Loucy (cell line): ENCODE measurements around the gene ARL13A.

Experiments used
- H2AFZ ChIP-seq: fragments of 200-600 bp; sonication (generic); 2 replicates; pipeline ENCODE4 v1.6.0; 2016; ENCODE audit warnings: antibody characterized with exemption, mild to moderate bottlenecking, low read length, moderate library complexity
- H3F3A ChIP-seq: fragments of 200-600 bp; 2 replicates; pipeline ENCODE4 v1.6.0; 2016; ENCODE audit warnings: antibody characterized with exemption, low read depth, mild to moderate bottlenecking
- H3K27me3 ChIP-seq: fragments of 200-600 bp; sonication (generic); 2 replicates; pipeline ENCODE4 v1.6.1; 2014; ENCODE audit warnings: low read length, mild to moderate bottlenecking; ENCODE audit not compliant: insufficient read depth, poor library complexity, severe bottlenecking
- H3K36me3 ChIP-seq: fragments of 200-600 bp; sonication (generic); 2 replicates; pipeline ENCODE4 v1.6.1; 2016; ENCODE audit warnings: low read length; ENCODE audit not compliant: insufficient read depth
- H3K4me1 ChIP-seq: fragments of 200-600 bp; sonication (generic); 2 replicates; pipeline ENCODE4 v1.5.1; 2014; ENCODE audit warnings: low read length, mild to moderate bottlenecking; ENCODE audit not compliant: insufficient read depth, poor library complexity, severe bottlenecking
- H3K4me2 ChIP-seq: fragments of 200-600 bp; sonication (generic); 2 replicates; pipeline ENCODE4 v1.6.0; 2014; ENCODE audit warnings: antibody characterized with exemption, low read length, low read depth, mild to moderate bottlenecking; ENCODE audit not compliant: poor library complexity, severe bottlenecking
- H3K4me3 ChIP-seq: fragments of 200-600 bp; sonication (generic); 2 replicates; pipeline ENCODE4 v1.5.1; 2014; ENCODE audit warnings: low read length, mild to moderate bottlenecking, mixed read lengths; ENCODE audit not compliant: poor library complexity, severe bottlenecking
- H3K79me2 ChIP-seq: fragments of 200-600 bp; sonication (generic); 2 replicates; pipeline ENCODE4 v1.6.1; 2014; ENCODE audit warnings: low read length; ENCODE audit not compliant: insufficient read depth
- H3K9ac ChIP-seq: fragments of 200-600 bp; sonication (generic); 2 replicates; pipeline ENCODE4 v1.6.0; 2014; ENCODE audit warnings: mild to moderate bottlenecking, low read depth, low read length, moderate library complexity; ENCODE audit not compliant: poor library complexity, severe bottlenecking
- H3K9me2 ChIP-seq: fragments of 200-600 bp; sonication (generic); replicated peaks from 2 replicates; pipeline ENCODE4 v1.6.1; 2016; ENCODE audit warnings: low read depth, low read length, mixed read lengths
- H3K9me3 ChIP-seq: fragments of 200-600 bp; sonication (generic); 2 replicates; pipeline ENCODE4 v1.6.1; 2014; ENCODE audit warnings: mild to moderate bottlenecking, antibody characterized with exemption, low read length, low read depth; ENCODE audit not compliant: insufficient read depth
- H4K20me1 ChIP-seq: fragments of 200-600 bp; sonication (generic); 2 replicates; pipeline ENCODE4 v1.6.0; 2014; ENCODE audit warnings: antibody characterized with exemption, low read length, mild to moderate bottlenecking; ENCODE audit not compliant: insufficient read depth, poor library complexity, severe bottlenecking
- EZH2phosphoT487 ChIP-seq: fragments of 200-600 bp; IDR thresholded peaks from 2 replicates; pipeline ENCODE4 v1.6.1; 2018; ENCODE audit warnings: antibody characterized with exemption, mild to moderate bottlenecking, moderate library complexity, borderline replicate concordance
- TF ChIP-seq, protein P1 (sequence below): fragments of 200-600 bp; sonication (generic); conservative IDR thresholded peaks from 2 replicates; pipeline ENCODE4 v1.5.1; 2014; ENCODE audit warnings: mild to moderate bottlenecking, antibody characterized with exemption, low read length

The ARL13A gene

DNA sequence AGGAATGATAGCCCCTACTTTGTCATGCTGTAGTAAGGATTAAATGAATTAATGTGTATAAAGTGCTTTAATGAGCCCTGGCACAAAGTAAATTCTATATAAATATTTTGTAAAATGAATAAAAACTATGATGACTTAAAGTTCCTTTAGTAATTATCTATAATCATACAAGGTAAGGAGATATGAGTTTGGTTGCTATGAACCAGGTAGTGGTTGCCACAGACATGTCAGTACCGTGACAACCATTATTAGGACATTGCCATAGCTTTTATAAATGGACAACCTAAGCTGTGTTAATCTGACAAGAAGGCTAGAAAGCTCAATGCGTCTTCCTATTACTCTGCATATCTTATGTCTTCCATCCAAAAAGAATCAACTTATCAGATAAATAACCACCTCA, at the start of gene ARL13A:
TSS of gene ARL13A (plus strand) at position 301 of the 400 bp plus-strand sequence. CDS start 3,982 bp downstream, outside the sequence.
- no peak within 1 kb of the TSS for H3K4me2 ChIP-seq
- no peaks in the 10 kb centered on the region for H3K79me2 ChIP-seq
- H3K4me1 ChIP-seq: no peaks in the 10 kb centered on the region
- no peaks in the 10 kb centered on the region for H3K9me3 ChIP-seq
- no peak for TF ChIP-seq EZH2phosphoT487
- TF ChIP-seq, protein P1, sequence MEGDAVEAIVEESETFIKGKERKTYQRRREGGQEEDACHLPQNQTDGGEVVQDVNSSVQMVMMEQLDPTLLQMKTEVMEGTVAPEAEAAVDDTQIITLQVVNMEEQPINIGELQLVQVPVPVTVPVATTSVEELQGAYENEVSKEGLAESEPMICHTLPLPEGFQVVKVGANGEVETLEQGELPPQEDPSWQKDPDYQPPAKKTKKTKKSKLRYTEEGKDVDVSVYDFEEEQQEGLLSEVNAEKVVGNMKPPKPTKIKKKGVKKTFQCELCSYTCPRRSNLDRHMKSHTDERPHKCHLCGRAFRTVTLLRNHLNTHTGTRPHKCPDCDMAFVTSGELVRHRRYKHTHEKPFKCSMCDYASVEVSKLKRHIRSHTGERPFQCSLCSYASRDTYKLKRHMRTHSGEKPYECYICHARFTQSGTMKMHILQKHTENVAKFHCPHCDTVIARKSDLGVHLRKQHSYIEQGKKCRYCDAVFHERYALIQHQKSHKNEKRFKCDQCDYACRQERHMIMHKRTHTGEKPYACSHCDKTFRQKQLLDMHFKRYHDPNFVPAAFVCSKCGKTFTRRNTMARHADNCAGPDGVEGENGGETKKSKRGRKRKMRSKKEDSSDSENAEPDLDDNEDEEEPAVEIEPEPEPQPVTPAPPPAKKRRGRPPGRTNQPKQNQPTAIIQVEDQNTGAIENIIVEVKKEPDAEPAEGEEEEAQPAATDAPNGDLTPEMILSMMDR: no peak
- H3F3A ChIP-seq: no peaks in the 10 kb centered on the region
- H3K4me3 ChIP-seq: no peak within 1 kb of the TSS
- no peak within 1 kb of the TSS for H3K9ac ChIP-seq
- no peaks in the 10 kb centered on the region for H3K36me3 ChIP-seq
- H2AFZ ChIP-seq: no peak within 1 kb of the TSS
- no peaks in the 10 kb centered on the region for H3K27me3 ChIP-seq
- no peaks in the 10 kb centered on the region for H4K20me1 ChIP-seq
- no peaks in the 10 kb centered on the region for H3K9me2 ChIP-seq

DNA sequence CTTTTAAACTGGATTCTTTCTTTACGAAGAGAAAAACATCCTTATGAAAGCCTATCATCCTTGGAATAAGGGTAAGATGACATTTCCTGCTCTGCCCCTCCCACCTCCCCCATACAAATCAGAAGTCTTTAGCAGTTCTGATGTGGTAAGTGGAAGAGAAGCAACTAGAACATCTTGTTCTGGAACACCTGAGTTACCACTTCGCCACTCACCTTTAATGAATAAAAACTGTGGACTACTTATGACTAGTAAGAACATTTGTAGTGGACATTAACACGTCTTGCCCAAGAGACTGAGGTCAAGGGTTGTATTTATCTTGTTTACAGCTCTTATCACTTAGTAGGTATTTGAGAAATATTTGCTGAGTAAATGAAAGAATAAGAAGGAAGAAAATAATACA, 45.1 kb upstream of the ARL13A start:
- no peaks in the 10 kb centered on the region for H3K27me3 ChIP-seq
- no peaks in the 10 kb centered on the region for H3K79me2 ChIP-seq
- H3K9me2 ChIP-seq: no peaks in the 10 kb centered on the region
- TF ChIP-seq, protein P1: no peak
- no peak for TF ChIP-seq EZH2phosphoT487
- no peak overlapping the region for H3K4me2 ChIP-seq
- no peak overlapping the region for H3K4me3 ChIP-seq
- no peak overlapping the region for H3K9ac ChIP-seq
- H3K4me1 ChIP-seq: no peaks in the 10 kb centered on the region
- no peaks in the 10 kb centered on the region for H4K20me1 ChIP-seq
- H3K36me3 ChIP-seq: no peaks in the 10 kb centered on the region
- no peak overlapping the region for H2AFZ ChIP-seq
- no peaks in the 10 kb centered on the region for H3K9me3 ChIP-seq
- no peaks in the 10 kb centered on the region for H3F3A ChIP-seq

DNA sequence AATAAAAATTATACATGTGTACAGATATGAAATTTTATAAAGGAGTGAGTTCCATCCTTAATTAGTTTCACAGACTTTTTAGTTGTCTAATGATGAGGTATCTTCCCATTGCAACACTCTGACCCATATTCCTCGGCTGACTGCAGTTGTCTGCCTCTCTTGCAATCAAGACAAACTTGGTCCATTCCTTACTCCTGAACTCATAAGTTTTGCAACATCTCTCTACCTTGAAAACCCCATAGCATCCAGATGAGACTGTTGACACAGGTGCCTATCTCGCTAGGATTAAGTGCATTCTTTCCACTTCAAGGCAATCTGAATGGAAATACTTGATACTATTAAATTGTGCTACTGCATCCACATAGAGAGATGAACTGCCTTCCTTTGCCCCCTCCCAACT, 43.1 kb upstream of the ARL13A start:
- no peak overlapping the region for H3K4me2 ChIP-seq
- H3F3A ChIP-seq: no peaks in the 10 kb centered on the region
- no peak overlapping the region for H3K9ac ChIP-seq
- TF ChIP-seq, protein P1: no peak
- no peak for TF ChIP-seq EZH2phosphoT487
- H3K79me2 ChIP-seq: no peaks in the 10 kb centered on the region
- H3K4me1 ChIP-seq: no peaks in the 10 kb centered on the region
- no peak overlapping the region for H2AFZ ChIP-seq
- no peaks in the 10 kb centered on the region for H3K9me3 ChIP-seq
- no peaks in the 10 kb centered on the region for H4K20me1 ChIP-seq
- no peaks in the 10 kb centered on the region for H3K36me3 ChIP-seq
- H3K4me3 ChIP-seq: no peak overlapping the region
- no peaks in the 10 kb centered on the region for H3K9me2 ChIP-seq
- no peaks in the 10 kb centered on the region for H3K27me3 ChIP-seq
